NCI-H2029 (cell line): Measurements from ENCODE around the gene C1orf122.

Source experiments
- DNase-seq: peaks from one replicate; lab custom pipeline; 2025; lab: John Stamatoyannopoulos, UW

The C1orf122 gene

GRCh38 chr1:37845049-37845646, 37.6 kb downstream of the C1orf122 start:
- DNase-seq = no peak

- DNase-seq = no peak
These were observed 38.2 kb downstream of the C1orf122 start for GRCh38 chr1:37845786-37846185.

DNA sequence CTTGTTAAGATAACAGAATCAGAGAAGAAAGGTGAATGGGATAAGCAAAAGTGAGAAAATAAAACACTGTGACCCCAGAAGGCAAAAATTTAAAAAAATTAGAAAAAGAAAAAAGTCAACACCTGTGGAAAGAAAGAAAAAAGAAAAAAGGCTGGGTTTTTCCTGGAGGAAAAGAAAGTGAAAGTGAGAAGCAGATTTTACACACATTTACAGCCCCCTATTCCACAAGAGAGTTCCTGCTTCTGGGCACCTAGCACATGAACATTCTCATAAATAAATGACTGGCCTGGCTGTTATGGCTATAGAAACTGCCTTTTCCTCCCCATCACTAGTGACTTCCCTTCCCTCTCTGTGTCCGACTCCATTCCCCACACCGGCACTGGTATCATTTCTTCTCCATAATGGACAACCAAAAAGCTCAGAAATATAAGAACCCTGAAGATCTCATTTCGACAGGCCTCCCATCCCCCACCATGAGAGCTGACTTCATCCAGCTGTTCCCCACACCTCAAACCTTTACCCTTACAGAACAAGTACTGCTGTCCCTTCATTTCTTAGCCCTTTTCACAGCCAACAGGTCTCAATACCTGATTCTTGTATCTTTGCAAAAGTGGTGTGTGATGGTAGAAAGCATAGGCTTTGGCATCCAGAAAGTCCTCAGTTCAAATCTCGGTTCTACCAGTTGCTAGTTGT, 39.2 kb downstream of the C1orf122 start:
- DNase-seq = no peak

- no peak for DNase-seq
These were observed 41.9 kb downstream of the C1orf122 start for GRCh38 chr1:37849480-37849879.

DNA sequence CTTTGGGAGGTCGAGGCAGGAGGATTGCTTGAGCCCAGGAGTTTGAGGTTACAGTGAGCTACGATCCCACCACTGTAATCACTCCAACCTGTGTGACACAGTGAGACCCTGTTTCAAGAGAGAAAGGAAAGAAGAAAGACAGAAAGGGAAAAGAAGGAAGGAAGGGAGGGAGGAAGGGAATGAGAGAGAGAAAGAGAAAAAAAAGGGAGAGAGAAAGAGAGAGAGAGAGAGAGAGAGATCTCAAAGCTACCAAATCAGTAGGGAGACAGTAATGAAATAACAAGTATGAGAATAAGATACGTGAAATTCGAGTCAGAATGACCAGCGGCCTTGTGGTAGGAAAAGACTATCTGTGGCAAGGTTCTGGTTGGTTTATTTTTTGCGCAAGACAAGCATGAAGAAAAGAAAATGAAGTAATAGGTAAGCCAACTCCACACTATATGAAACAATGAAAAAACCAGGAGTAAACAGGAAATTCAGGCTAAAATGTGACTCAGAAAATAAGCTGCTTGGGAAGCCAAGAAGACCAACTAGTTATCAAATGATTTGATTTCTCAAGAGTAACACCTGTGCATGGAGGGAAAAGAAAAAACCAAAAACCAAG, 42.9 kb downstream of the C1orf122 start:
- DNase-seq = no peak

DNA sequence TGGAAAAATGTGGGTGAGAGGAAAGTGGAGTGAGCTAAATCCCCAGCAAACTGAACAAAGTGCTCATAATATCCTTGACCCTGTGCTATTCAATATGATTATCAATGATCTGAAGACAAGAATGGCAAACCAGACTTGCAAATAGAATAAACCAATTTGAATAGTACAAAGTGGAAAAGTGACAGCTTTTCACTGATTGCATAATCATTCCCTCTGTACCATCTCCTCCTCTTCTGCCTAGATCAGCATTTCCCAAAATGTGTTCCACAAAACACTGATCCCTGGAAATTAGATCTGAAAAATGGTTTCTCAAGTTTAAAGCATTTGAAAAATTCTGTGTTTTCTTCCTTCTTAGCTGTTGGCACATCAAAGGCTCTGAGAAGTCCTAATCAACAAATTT, 43.7 kb downstream of the C1orf122 start:
- no peak for DNase-seq

- no peak for DNase-seq
These were observed 44.2 kb downstream of the C1orf122 start for GRCh38 chr1:37851782-37852210.

GRCh38 chr1:37853157-37853556, 45.6 kb downstream of the C1orf122 start:
- no peak for DNase-seq

DNA sequence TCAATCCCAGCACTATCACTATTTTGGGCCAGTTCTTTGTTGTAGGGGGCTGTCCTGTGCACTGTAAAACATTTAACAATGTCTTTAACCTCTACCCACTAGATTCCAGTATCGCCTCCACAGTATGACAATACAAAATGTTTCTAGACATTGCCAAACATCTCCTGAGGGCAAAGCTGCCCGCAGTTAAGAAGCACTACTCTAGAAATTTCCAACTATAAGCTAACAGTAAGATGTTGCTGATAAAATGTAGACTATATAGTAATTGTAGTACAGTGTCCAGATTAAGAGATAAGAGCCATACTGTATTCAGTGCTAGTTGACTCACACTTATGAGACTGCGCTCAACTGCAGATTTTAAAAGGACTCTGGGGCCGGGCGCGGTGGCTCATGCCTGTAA, 46.8 kb downstream of the C1orf122 start:
- DNase-seq = no peak
